Mesenchymal stem cell (in vitro differentiated cells and primary cell): ENCODE results near the gene CNTNAP2.

Source experiments
- DNase-seq: peaks from one replicate; pipeline ENCODE4 v3.0.0-alpha.2; 2013
- H2AFZ ChIP-seq: one replicate; pipeline ENCODE4 v1.6.1; 2013; ENCODE audit warnings: low read depth, mild to moderate bottlenecking, control low read depth, inconsistent platforms, low read length, moderate library complexity
- H2AK5ac ChIP-seq: 2 replicates; pipeline ENCODE4 v1.6.1; 2013; ENCODE audit warnings: low read length, moderate library complexity, mild to moderate bottlenecking, inconsistent platforms; ENCODE audit not compliant: severe bottlenecking
- H2BK120ac ChIP-seq: one replicate; pipeline ENCODE4 v1.6.1; 2013; ENCODE audit warnings: low read depth, mild to moderate bottlenecking, inconsistent platforms, low read length, moderate library complexity
- H2BK12ac ChIP-seq, 2 experiments: one replicate each; pipeline ENCODE4 v1.6.1; 2013; ENCODE audit warnings: inconsistent platforms in 2 of 2, low read length in 2 of 2, mild to moderate bottlenecking in 2 of 2, moderate library complexity in 2 of 2, control low read depth in 1 of 2
- H2BK15ac ChIP-seq: one replicate; pipeline ENCODE4 v1.6.1; 2013; ENCODE audit warnings: mild to moderate bottlenecking, low read depth, inconsistent platforms; ENCODE audit not compliant: poor library complexity, severe bottlenecking
- H2BK5ac ChIP-seq: 2 replicates; pipeline ENCODE4 v1.6.1; 2013; ENCODE audit warnings: low read depth, mild to moderate bottlenecking, low read length, control low read depth, inconsistent platforms; ENCODE audit not compliant: poor library complexity, severe bottlenecking
- H3K14ac ChIP-seq, 2 experiments: one replicate each; pipeline ENCODE4 v1.6.1; 2013; ENCODE audit warnings: inconsistent platforms in 2 of 2, low read length in 2 of 2, control low read depth in 1 of 2, mild to moderate bottlenecking in 1 of 2, moderate library complexity in 1 of 2
- H3K18ac ChIP-seq, 2 experiments: one replicate each; pipeline ENCODE4 v1.6.1; 2013; ENCODE audit warnings: inconsistent platforms in 2 of 2, low read length in 2 of 2, control low read depth in 1 of 2, low read depth in 1 of 2, mild to moderate bottlenecking in 1 of 2
- H3K23ac ChIP-seq, 2 experiments: one replicate each; pipeline ENCODE4 v1.6.1; 2013; ENCODE audit warnings: inconsistent platforms in 2 of 2, low read length in 2 of 2, mild to moderate bottlenecking in 2 of 2, moderate library complexity in 2 of 2, control low read depth in 1 of 2
- H3K27ac ChIP-seq: 2 replicates; pipeline ENCODE4 v1.5.1; 2013; ENCODE audit warnings: mild to moderate bottlenecking, moderate library complexity, low read length, control low read depth, inconsistent platforms; ENCODE audit not compliant: poor library complexity, severe bottlenecking
- H3K27me3 ChIP-seq, 2 experiments: 2 replicates each; pipeline versions ENCODE4 v1.6.1 to v1.7.0; 2013; ENCODE audit warnings: low read length in 2 of 2, mild to moderate bottlenecking in 2 of 2, moderate library complexity in 2 of 2, control low read depth in 1 of 2, inconsistent platforms in 1 of 2; ENCODE audit not compliant: control insufficient read depth in 1 of 2, insufficient read depth in 1 of 2
- H3K36me3 ChIP-seq, 2 experiments: 2 replicates each; pipeline versions ENCODE4 v1.6.1 to v1.7.0; 2013; ENCODE audit warnings: low read length in 2 of 2, control low read depth in 1 of 2, inconsistent platforms in 1 of 2, low read depth in 1 of 2, mild to moderate bottlenecking in 1 of 2; ENCODE audit not compliant: insufficient read depth in 2 of 2, control insufficient read depth in 1 of 2
- H3K4ac ChIP-seq, 2 experiments: one replicate each; pipeline ENCODE4 v1.6.1; 2013; ENCODE audit warnings: inconsistent platforms in 2 of 2, low read length in 2 of 2, mild to moderate bottlenecking in 2 of 2, moderate library complexity in 2 of 2, control low read depth in 1 of 2, low read depth in 1 of 2
- H3K4me1 ChIP-seq: 2 replicates; pipeline ENCODE4 v1.6.1; 2013; ENCODE audit warnings: low read depth, low read length, control low read depth; ENCODE audit not compliant: control insufficient read depth, insufficient read depth
- H3K4me2 ChIP-seq: 2 replicates; pipeline ENCODE4 v1.6.1; 2013; ENCODE audit warnings: low read length, mild to moderate bottlenecking, inconsistent platforms; ENCODE audit not compliant: poor library complexity, severe bottlenecking
- H3K4me3 ChIP-seq, 2 experiments: 2 replicates each; pipeline versions ENCODE4 v1.5.1 to v1.7.0; 2013; ENCODE audit warnings: low read length in 2 of 2, mild to moderate bottlenecking in 2 of 2, control low read depth in 1 of 2, low read depth in 1 of 2; ENCODE audit not compliant: insufficient read depth in 1 of 2
- H3K79me1 ChIP-seq: replicated peaks from 2 replicates; pipeline ENCODE4 v1.6.1; 2013; ENCODE audit warnings: mild to moderate bottlenecking, control low read depth, low read length, inconsistent platforms; ENCODE audit not compliant: poor library complexity, severe bottlenecking
- H3K9ac ChIP-seq: 2 replicates; pipeline ENCODE4 v1.7.0; 2013; ENCODE audit warnings: mild to moderate bottlenecking, low read length, moderate library complexity
- H3K9me3 ChIP-seq: 2 replicates; pipeline ENCODE4 v1.7.0; 2013; ENCODE audit warnings: mild to moderate bottlenecking, low read length; ENCODE audit not compliant: control insufficient read depth
- H4K8ac ChIP-seq: one replicate; pipeline ENCODE4 v1.6.1; 2013; ENCODE audit warnings: inconsistent platforms, mild to moderate bottlenecking, low read length, moderate library complexity
- H4K91ac ChIP-seq: one replicate; pipeline ENCODE4 v1.6.1; 2013; ENCODE audit warnings: mild to moderate bottlenecking, low read length, inconsistent platforms
- WGBS: methylation state at CpG from one replicate; pipeline ENCODE4 v1.1.7; 2013; ENCODE audit warnings: mixed read lengths; 5-methylcytosine and 5-hydroxymethylcytosine counted together

The CNTNAP2 gene

GRCh38 chr7:148337246-148337965 is 2220.8 kb downstream of the CNTNAP2 start:
- Histone ChIP-seq H3K9me3 (no peaks in the 10 kb centered on the region), H3K27ac (no peak overlapping the region), H3K18ac (no peak overlapping the region), H4K8ac (no peak overlapping the region), H2BK12ac (no peak overlapping the region), H2BK15ac (no peak overlapping the region), H2BK5ac (no peak overlapping the region), H3K79me1 (no peaks in the 10 kb centered on the region), H4K91ac (no peak overlapping the region), H3K9ac (no peak overlapping the region), H2AK5ac (no peak overlapping the region), H3K36me3 (no peaks in the 10 kb centered on the region), H3K14ac (no peak overlapping the region), H3K4me3 (peak overlapping the region in 1 of 2 experiments; percentile 7), H2AFZ (no peak overlapping the region), H3K4me2 (no peak overlapping the region), H3K4ac (no peak overlapping the region), H3K23ac (no peak overlapping the region), H2BK120ac (no peak overlapping the region), H3K27me3 (peaks cover 37 to 57% of the 10 kb centered on the region in 2 experiments), H3K4me1 (peaks cover 6% of the 10 kb centered on the region)
- 49% methylated on average over 8 of the region's 11 CpGs for WGBS
- DNase-seq, result no peak

- H3K36me3 ChIP-seq, result no peaks in the 10 kb centered on the region
- H3K14ac ChIP-seq, result no peak overlapping the region
- peaks cover 44 to 65% of the 10 kb centered on the region in 2 experiments for H3K27me3 ChIP-seq
These were observed 2221.6 kb downstream of the CNTNAP2 start for GRCh38 chr7:148337995-148338747.

GRCh38 chr7:148340438-148341280 is 2224.1 kb downstream of the CNTNAP2 start:
- no peak overlapping the region for H2AK5ac ChIP-seq
- H3K9me3 ChIP-seq, result no peaks in the 10 kb centered on the region
- H3K4ac ChIP-seq, result no peak overlapping the region
- H4K8ac ChIP-seq, result no peak overlapping the region
- no peak overlapping the region for H2BK12ac ChIP-seq
- no peak overlapping the region for H3K14ac ChIP-seq
- H2BK15ac ChIP-seq, result no peak overlapping the region
- H3K18ac ChIP-seq, result no peak overlapping the region
- peaks cover 6% of the 10 kb centered on the region for H3K4me1 ChIP-seq
- no peak overlapping the region for H3K9ac ChIP-seq
- no peak for DNase-seq
- no peaks in the 10 kb centered on the region for H3K36me3 ChIP-seq
- H4K91ac ChIP-seq, result no peak overlapping the region
- no peak overlapping the region for H3K4me2 ChIP-seq
- no peak overlapping the region for H3K4me3 ChIP-seq
- peaks cover 44 to 75% of the 10 kb centered on the region in 2 experiments for H3K27me3 ChIP-seq
- no peak overlapping the region for H2BK5ac ChIP-seq
- no peak overlapping the region for H2AFZ ChIP-seq
- no peaks in the 10 kb centered on the region for H3K79me1 ChIP-seq
- H3K27ac ChIP-seq, result no peak overlapping the region
- H3K23ac ChIP-seq, result no peak overlapping the region
- no peak overlapping the region for H2BK120ac ChIP-seq
- WGBS, result 48% methylated on average over 14 of the region's 15 CpGs

More at GRCh38 chr7:148337995-148338747, 2221.6 kb downstream of the CNTNAP2 start:
- no peak overlapping the region for H4K8ac ChIP-seq
- H3K4me1 ChIP-seq, result peaks cover 6% of the 10 kb centered on the region
- no peaks in the 10 kb centered on the region for H3K9me3 ChIP-seq
- no peak overlapping the region for H3K9ac ChIP-seq
- 100% methylated on average over 1 of the region's 5 CpGs for WGBS
- DNase-seq, result no peak
- H3K4ac ChIP-seq, result no peak overlapping the region
- H3K23ac ChIP-seq, result no peak overlapping the region
- H2AFZ ChIP-seq, result no peak overlapping the region
- no peak overlapping the region for H2BK12ac ChIP-seq
- H3K27ac ChIP-seq, result no peak overlapping the region
- H3K18ac ChIP-seq, result no peak overlapping the region
- no peak overlapping the region for H2BK5ac ChIP-seq
- no peak overlapping the region for H2BK15ac ChIP-seq
- no peaks in the 10 kb centered on the region for H3K79me1 ChIP-seq
- H2BK120ac ChIP-seq, result no peak overlapping the region
- no peak overlapping the region for H3K4me2 ChIP-seq
- no peak overlapping the region for H2AK5ac ChIP-seq
- H4K91ac ChIP-seq, result no peak overlapping the region
- H3K4me3 ChIP-seq, result no peak overlapping the region

GRCh38 chr7:148344406-148344805 is 2227.8 kb downstream of the CNTNAP2 start:
- H3K18ac ChIP-seq, result no peak overlapping the region
- WGBS, result 100% methylated on average over 1 of the region's 1 CpG
- H2BK120ac ChIP-seq, result no peak overlapping the region
- no peaks in the 10 kb centered on the region for H3K9me3 ChIP-seq
- no peak overlapping the region for H4K91ac ChIP-seq
- H3K14ac ChIP-seq, result no peak overlapping the region
- no peak overlapping the region for H3K4ac ChIP-seq
- DNase-seq, result no peak
- no peak overlapping the region for H2BK5ac ChIP-seq
- H2AFZ ChIP-seq, result no peak overlapping the region
- H3K23ac ChIP-seq, result no peak overlapping the region
- no peak overlapping the region for H2BK15ac ChIP-seq
- H3K27ac ChIP-seq, result no peak overlapping the region
- H3K4me1 ChIP-seq, result peaks cover 3% of the 10 kb centered on the region
- no peak overlapping the region for H3K4me3 ChIP-seq
- H3K36me3 ChIP-seq, result no peaks in the 10 kb centered on the region
- H4K8ac ChIP-seq, result no peak overlapping the region
- H3K4me2 ChIP-seq, result no peak overlapping the region
- no peak overlapping the region for H3K9ac ChIP-seq
- H2AK5ac ChIP-seq, result no peak overlapping the region
- no peak overlapping the region for H2BK12ac ChIP-seq
- H3K79me1 ChIP-seq, result no peaks in the 10 kb centered on the region
- peaks cover 28 to 46% of the 10 kb centered on the region in 2 experiments for H3K27me3 ChIP-seq
